ENCODE data around the gene HOXC11. TPM values are rescaled to one million over a fixed set of nuclear protein-coding genes. Genes with fewer than 3 reads are reported as not detected.

The HOXC11 gene
- total and polyA plus RNA-seq, 2 experiments from 2014 or later, result not detected

DNA sequence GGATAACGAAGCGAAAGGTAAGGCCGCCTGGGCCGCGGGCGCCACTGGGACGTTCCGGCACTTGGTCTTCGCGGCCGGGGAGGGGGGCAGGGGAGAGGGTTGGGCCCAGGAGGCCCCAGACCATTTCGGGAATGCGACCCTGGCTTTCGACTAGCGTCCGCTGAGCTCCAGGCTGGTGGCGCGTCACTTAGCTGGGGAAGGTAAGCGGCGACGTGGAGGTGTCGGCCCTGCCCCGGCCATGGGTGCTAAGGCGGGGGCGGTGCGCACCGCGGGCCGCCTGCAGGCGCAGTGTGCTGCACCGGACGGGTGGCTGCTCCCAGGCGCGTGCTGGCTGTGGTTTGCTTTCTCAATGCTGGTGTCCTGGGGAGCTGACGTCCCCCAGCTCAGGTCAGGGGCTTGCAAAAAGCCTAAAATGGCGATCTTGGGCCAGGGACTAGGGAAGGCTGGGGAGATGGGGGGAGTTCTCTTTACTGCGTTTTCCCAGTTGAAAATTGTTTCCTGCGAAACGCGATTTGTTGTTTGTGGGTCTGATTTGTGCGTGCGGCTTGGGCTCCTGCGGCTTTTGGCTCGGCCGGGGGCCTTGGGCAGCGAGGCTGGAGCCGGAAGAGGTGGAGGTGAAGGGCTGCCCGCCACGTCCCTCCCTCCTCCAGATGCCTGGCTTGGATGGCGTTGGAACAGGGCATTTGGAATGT lies 13.2 kb downstream of the HOXC11 start:
- H3K4me1 Mint-ChIP-seq, result peaks cover 34% of the 10 kb centered on the region
- TF ChIP-seq EZH2 (IDR thresholded peaks at IDR 0.05; ENCODE audit: low read depth, unreplicated experiment) (peak; percentile 78), ZNF114 (CRISPR knock-in tag; IDR thresholded peaks at IDR 0.05) (no peak), EZH2phosphoT487 (IDR thresholded peaks at IDR 0.05; ENCODE audit: unreplicated experiment) (peak; percentile 94)
- no peak overlapping the region for H3K27ac ChIP-seq (ENCODE audit: low read depth)

DNA sequence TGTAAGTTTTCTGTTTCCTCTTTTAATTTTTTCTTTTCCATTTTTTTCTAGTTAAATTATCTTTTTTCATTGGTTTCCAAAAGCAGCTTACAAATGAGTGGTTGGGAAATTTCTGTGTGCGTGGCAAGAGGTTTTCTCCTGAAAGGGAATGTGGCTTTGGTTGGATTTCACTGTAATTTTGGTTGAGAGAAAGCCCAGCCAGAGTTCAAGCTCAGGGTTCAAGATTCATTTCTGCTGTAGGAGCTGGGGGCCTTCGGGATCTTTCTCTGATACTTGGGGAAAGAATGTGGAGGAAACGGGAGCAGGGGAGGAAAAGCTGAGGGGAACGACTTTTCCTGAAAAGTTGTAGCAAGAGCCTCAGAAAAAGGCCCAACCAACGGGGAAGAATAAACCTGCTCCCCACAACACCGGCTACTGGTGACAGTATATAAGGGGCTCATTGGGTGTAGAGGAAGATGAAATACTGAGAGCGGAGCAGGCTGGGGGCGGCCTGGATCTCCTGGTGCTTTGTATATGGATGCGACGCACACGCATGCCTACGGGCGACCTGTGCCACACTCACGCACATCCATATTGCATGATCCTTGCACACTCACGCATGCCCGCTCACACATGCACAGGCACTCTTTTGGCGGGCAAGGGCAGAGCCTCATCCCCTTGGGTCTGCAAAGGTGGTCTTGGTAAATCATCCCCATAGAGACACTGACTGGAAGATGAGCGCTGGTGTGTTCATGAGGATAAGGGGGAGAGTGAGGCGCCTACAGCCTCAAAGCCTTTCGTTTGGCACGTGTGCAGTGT lies 14.0 kb downstream of the HOXC11 start:
- H3K4me2 ChIP-seq, result peak overlapping the region; percentile 74; the same call in 1 of the 2 replicates
- H4K20me1 ChIP-seq (replicated peaks; ENCODE audit: insufficient read depth), result peaks cover 35% of the 10 kb centered on the region
- H3K36me3 ChIP-seq (ENCODE audit: insufficient read depth), result no peaks in the 10 kb centered on the region
- no peak overlapping the region for H3K27ac ChIP-seq (ENCODE audit: low read depth)
- peaks cover 52% of the 10 kb centered on the region for H3F3A ChIP-seq (replicated peaks; ENCODE audit: low read depth)
- H3K9me3 Mint-ChIP-seq, result peaks cover 5% of the 10 kb centered on the region; the same call in 2 of the 3 replicates
- no peaks in the 10 kb centered on the region; the same call in 2 of the 3 replicates for H3K36me3 Mint-ChIP-seq (ENCODE audit: low read depth)
- H3K4me3 Mint-ChIP-seq, result peak overlapping the region; percentile 59; the same call in 2 of the 3 replicates
- peak; percentile 64 for TF ChIP-seq EZH2 (IDR thresholded peaks at IDR 0.05; ENCODE audit: low read depth, unreplicated experiment)
- TF ChIP-seq STAT1 (IDR thresholded peaks at IDR 0.05; ENCODE audit: unreplicated experiment), result no peak
- H3K27me3 Mint-ChIP-seq (ENCODE audit: insufficient read depth, low read depth, poor library complexity), result peaks cover 100% of the 10 kb centered on the region
- H2AFZ ChIP-seq, result no peak overlapping the region
- H3K27me3 ChIP-seq (ENCODE audit: insufficient read depth), result peaks cover 98% of the 10 kb centered on the region
- peaks cover 36% of the 10 kb centered on the region for H3K4me1 Mint-ChIP-seq
- no peak for ATAC-seq
- H3K79me2 ChIP-seq (replicated peaks; ENCODE audit: insufficient read depth), result no peaks in the 10 kb centered on the region
- no peaks in the 10 kb centered on the region for H3K9me2 ChIP-seq (ENCODE audit: insufficient read depth)
- H3K4me3 ChIP-seq, result peak overlapping the region; percentile 44; the same call in 1 of the 2 replicates
- DNase-seq (ENCODE audit: low spot score), result no peak
- peaks cover 58% of the 10 kb centered on the region for H3K4me1 ChIP-seq (ENCODE audit: insufficient read depth)
- no peak overlapping the region for H3K27ac Mint-ChIP-seq

More for the DNA sequence above, 13.2 kb downstream of the HOXC11 start:
- H3K4me3 ChIP-seq, result peak overlapping the region; percentile 44; the same call in 1 of the 2 replicates
- Mint-ChIP-seq H3K9me3 (peaks cover 5% of the 10 kb centered on the region; the same call in 1 of the 3 replicates), H3K36me3 (ENCODE audit: low read depth) (no peaks in the 10 kb centered on the region; the same call in 2 of the 3 replicates), H3K4me3 (peak overlapping the region; percentile 59), H3K27me3 (ENCODE audit: insufficient read depth, low read depth, poor library complexity) (peaks cover 100% of the 10 kb centered on the region), H3K27ac (no peak overlapping the region)
- peak overlapping the region; percentile 81; the same call in 1 of the 2 replicates for H2AFZ ChIP-seq
- H3K4me2 ChIP-seq, result peak overlapping the region; percentile 74
- ATAC-seq (peak; percentile 22), DNase-seq (ENCODE audit: low spot score) (peak; percentile 67)
- H3K27me3 ChIP-seq (ENCODE audit: insufficient read depth), result peaks cover 98% of the 10 kb centered on the region
- peaks cover 52% of the 10 kb centered on the region for H3F3A ChIP-seq (replicated peaks; ENCODE audit: low read depth)
- no peaks in the 10 kb centered on the region for H3K79me2 ChIP-seq (replicated peaks; ENCODE audit: insufficient read depth)
- peaks cover 42% of the 10 kb centered on the region for H4K20me1 ChIP-seq (replicated peaks; ENCODE audit: insufficient read depth)
- H3K36me3 ChIP-seq (ENCODE audit: insufficient read depth), result no peaks in the 10 kb centered on the region
- peaks cover 60% of the 10 kb centered on the region for H3K4me1 ChIP-seq (ENCODE audit: insufficient read depth)
- no peaks in the 10 kb centered on the region for H3K9me2 ChIP-seq (ENCODE audit: insufficient read depth)

DNA sequence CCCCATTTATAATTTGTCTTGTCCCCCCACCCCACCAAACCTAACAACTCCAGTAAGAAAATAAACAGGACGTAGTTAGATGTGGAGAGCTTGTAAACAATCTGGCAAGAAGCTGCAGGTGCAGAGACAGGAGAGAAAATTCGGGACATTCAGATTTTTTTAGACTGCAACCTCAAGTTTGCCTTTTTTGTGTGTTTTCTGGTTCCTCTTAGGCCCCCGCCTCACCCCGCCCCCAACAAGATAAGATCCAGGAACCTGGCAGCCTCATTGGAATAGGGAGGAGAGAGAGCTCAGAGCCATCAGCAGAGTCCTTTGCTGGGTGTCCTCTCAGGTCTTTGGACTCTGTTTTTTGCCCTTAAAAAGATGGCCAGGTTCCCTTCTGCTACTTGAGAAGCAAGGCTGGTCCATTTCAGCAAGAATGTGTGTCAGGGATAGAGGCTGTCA lies 14.9 kb downstream of the HOXC11 start:
- Histone ChIP-seq H2AFZ (no peak overlapping the region), H3K4me2 (no peak overlapping the region), H3K4me3 (no peak overlapping the region), H4K20me1 (replicated peaks; ENCODE audit: insufficient read depth) (peaks cover 34% of the 10 kb centered on the region), H3K9me2 (ENCODE audit: insufficient read depth) (no peaks in the 10 kb centered on the region), H3K27ac (ENCODE audit: low read depth) (no peak overlapping the region), H3K79me2 (replicated peaks; ENCODE audit: insufficient read depth) (no peaks in the 10 kb centered on the region), H3K27me3 (ENCODE audit: insufficient read depth) (peaks cover 98% of the 10 kb centered on the region), H3F3A (replicated peaks; ENCODE audit: low read depth) (peaks cover 46% of the 10 kb centered on the region), H3K4me1 (ENCODE audit: insufficient read depth) (peaks cover 50% of the 10 kb centered on the region), H3K36me3 (ENCODE audit: insufficient read depth) (no peaks in the 10 kb centered on the region)
- H3K36me3 Mint-ChIP-seq (ENCODE audit: low read depth), result no peaks in the 10 kb centered on the region; the same call in 2 of the 3 replicates
- DNase-seq (ENCODE audit: low spot score) (no peak), ATAC-seq (no peak)
- no peak overlapping the region for H3K27ac Mint-ChIP-seq
- peaks cover 100% of the 10 kb centered on the region for H3K27me3 Mint-ChIP-seq (ENCODE audit: insufficient read depth, low read depth, poor library complexity)
- peaks cover 36% of the 10 kb centered on the region for H3K4me1 Mint-ChIP-seq
- peaks cover 5% of the 10 kb centered on the region; the same call in 2 of the 3 replicates for H3K9me3 Mint-ChIP-seq
- no peak overlapping the region; the same call in 2 of the 3 replicates for H3K4me3 Mint-ChIP-seq
- TF ChIP-seq, protein P1, sequence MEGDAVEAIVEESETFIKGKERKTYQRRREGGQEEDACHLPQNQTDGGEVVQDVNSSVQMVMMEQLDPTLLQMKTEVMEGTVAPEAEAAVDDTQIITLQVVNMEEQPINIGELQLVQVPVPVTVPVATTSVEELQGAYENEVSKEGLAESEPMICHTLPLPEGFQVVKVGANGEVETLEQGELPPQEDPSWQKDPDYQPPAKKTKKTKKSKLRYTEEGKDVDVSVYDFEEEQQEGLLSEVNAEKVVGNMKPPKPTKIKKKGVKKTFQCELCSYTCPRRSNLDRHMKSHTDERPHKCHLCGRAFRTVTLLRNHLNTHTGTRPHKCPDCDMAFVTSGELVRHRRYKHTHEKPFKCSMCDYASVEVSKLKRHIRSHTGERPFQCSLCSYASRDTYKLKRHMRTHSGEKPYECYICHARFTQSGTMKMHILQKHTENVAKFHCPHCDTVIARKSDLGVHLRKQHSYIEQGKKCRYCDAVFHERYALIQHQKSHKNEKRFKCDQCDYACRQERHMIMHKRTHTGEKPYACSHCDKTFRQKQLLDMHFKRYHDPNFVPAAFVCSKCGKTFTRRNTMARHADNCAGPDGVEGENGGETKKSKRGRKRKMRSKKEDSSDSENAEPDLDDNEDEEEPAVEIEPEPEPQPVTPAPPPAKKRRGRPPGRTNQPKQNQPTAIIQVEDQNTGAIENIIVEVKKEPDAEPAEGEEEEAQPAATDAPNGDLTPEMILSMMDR (conservative IDR thresholded peaks at IDR 0.05; ENCODE audit: low read depth in 2 of 2), result no peak
- TF ChIP-seq EZH2phosphoT487 (IDR thresholded peaks at IDR 0.05; ENCODE audit: unreplicated experiment), result peak; percentile 63
- TF ChIP-seq, protein P2, sequence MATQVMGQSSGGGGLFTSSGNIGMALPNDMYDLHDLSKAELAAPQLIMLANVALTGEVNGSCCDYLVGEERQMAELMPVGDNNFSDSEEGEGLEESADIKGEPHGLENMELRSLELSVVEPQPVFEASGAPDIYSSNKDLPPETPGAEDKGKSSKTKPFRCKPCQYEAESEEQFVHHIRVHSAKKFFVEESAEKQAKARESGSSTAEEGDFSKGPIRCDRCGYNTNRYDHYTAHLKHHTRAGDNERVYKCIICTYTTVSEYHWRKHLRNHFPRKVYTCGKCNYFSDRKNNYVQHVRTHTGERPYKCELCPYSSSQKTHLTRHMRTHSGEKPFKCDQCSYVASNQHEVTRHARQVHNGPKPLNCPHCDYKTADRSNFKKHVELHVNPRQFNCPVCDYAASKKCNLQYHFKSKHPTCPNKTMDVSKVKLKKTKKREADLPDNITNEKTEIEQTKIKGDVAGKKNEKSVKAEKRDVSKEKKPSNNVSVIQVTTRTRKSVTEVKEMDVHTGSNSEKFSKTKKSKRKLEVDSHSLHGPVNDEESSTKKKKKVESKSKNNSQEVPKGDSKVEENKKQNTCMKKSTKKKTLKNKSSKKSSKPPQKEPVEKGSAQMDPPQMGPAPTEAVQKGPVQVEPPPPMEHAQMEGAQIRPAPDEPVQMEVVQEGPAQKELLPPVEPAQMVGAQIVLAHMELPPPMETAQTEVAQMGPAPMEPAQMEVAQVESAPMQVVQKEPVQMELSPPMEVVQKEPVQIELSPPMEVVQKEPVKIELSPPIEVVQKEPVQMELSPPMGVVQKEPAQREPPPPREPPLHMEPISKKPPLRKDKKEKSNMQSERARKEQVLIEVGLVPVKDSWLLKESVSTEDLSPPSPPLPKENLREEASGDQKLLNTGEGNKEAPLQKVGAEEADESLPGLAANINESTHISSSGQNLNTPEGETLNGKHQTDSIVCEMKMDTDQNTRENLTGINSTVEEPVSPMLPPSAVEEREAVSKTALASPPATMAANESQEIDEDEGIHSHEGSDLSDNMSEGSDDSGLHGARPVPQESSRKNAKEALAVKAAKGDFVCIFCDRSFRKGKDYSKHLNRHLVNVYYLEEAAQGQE (IDR thresholded peaks at IDR 0.05; ENCODE audit: unreplicated experiment), result no peak

Data from GM23338 (cell line).